ENCODE data around the gene GSE1. TPM values are rescaled to one million over a fixed set of nuclear protein-coding genes. Genes with fewer than 3 reads are reported as not detected.
A peak's percentile ranks its signal among the peaks of the same experiment; 100 is the strongest.

The GSE1 gene
- total and polyA plus RNA-seq, 9 of the 15 experiments (the other 6 are each of a cell fraction or from before 2014, with no cell fraction given), result 12.2 to 244 (median 57.9) TPM

DNA sequence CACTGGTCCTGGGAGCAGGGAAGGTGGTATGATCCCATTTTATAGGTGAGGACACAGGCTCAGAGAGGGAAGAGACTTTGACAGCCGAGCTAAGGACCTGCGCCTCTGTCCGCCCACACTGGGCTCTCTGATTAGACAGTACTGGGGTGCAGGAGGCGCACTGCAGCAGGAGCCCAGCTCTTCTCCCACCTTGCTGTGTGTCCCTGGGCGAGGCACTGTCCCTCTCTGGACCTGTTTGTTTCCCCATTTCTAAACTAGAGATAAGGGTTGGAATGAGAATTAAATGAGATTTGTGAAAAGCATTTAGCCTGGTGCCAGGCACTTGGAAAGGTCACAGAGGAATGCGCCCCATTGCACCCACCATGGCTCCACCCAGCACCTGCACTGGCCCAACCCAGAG, 95.2 kb downstream of the GSE1 start:
- H3K36me3 ChIP-seq (ENCODE audit: control insufficient read depth, insufficient read depth, low read length), result no peaks in the 10 kb centered on the region
- H3K9ac ChIP-seq (ENCODE audit: insufficient read depth in 1 of 2, low read depth in 2 of 2, low read length in 2 of 2), result no peak overlapping the region
- BruUV-seq (replicated peaks), result no TSS peak
- no peaks in the 10 kb centered on the region for H3K9me1 ChIP-seq (ENCODE audit: control insufficient read depth, insufficient read depth, low read length)
- WGBS (ENCODE audit: insufficient coverage, low coverage, missing lambda C conversion rate), result 10% methylated on average over 6 of the region's 6 CpGs
- intact Hi-C loops (cut with micrococcal nuclease), result no loop called here
- no peak overlapping the region for H3K4me3 ChIP-seq
- POLR2A ChIA-PET, result no interaction called here
- no peak overlapping the region for H3K4me2 ChIP-seq (ENCODE audit: insufficient read depth, low read length)
- in situ Hi-C loops (cut with MboI), result no loop called here
- peaks cover 0 to 19% of the 10 kb centered on the region in 2 experiments; a peak in 3 of 5 replicates for H3K4me1 ChIP-seq (replicated peaks in 1 of 2; ENCODE audit: control insufficient read depth in 2 of 2, insufficient read depth in 2 of 2, low read length in 2 of 2)
- H2AFZ ChIP-seq (ENCODE audit: low read depth, low read length), result no peak overlapping the region
- peaks cover 8% of the 10 kb centered on the region; the same call in 1 of the 2 replicates for H4K20me1 ChIP-seq (replicated peaks; ENCODE audit: control insufficient read depth, insufficient read depth, low read length)
- TF ChIP-seq ZFP36 (IDR thresholded peaks at IDR 0.05; ENCODE audit: low read depth, low read length, partially characterized antibody) (peak; percentile 58), NFYB (IDR thresholded peaks at IDR 0.05; ENCODE audit: extremely low read depth, insufficient read length) (no peak)
- DNase-seq (ENCODE audit: extremely low read depth in 1 of 4, low spot score in 3 of 4), result no peak
- FAIRE-seq, result no peak
- ATAC-seq, result no peak
- CTCF ChIA-PET (ENCODE audit: low intra/inter-chr PET ratio), result no interaction called here
- H3K27me3 ChIP-seq (ENCODE audit: control insufficient read depth in 2 of 2, insufficient read depth in 2 of 2, low read length in 2 of 2), result peaks cover 25 to 55% of the 10 kb centered on the region in 2 experiments
- no peak overlapping the region for H3K27ac ChIP-seq (ENCODE audit: extremely low read depth, low read depth, low read length)
- H3K79me2 ChIP-seq (ENCODE audit: control insufficient read depth, insufficient read depth, low read length), result no peaks in the 10 kb centered on the region
- peaks cover 6% of the 10 kb centered on the region for H3K9me3 ChIP-seq (replicated peaks; ENCODE audit: control insufficient read depth, insufficient read depth, low read depth, low read length)

DNA sequence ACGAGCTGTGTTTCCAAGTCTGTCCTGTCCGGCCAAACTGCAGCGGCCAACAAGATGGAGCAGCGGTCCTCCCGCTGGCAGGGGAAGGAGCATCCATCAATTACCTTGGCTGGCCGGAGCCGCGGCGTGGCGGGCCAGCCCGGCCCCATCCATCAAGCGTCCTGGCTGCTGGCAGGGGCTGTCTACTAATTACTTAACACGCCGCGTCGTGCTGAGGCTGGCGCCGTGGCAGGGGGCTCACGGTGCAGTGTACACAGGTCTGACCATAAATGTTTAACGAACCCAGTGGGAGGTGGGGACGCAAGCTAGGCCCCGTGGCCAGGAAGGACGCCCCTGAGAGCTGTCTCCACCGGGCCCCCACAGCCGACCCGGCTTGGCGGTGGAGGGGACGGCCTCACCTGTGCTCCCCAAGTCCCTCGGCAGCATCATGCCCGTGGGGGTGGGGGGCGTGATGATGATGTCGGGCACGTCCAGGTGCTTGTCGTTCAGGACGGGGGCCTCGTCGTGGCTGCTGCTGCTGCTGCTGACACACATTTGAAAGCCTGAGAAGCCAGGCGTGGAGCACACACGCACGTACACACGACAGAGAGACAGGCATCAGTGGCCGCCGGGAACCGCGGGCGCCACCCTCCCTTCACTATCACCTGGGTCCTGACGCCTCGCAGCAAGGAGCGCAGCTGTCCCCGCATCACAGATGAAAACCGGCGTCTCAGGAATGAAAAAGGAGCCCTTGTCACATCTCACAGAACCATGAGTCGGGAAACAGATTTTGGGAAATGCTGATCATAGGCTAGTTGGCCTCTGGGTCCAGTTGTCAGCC, 96.9 kb downstream of the GSE1 start:
- no peak for FAIRE-seq
- POLR2A ChIA-PET, result interaction anchor here (1.8 kb wide), 1 partner anchor 14 kb away, joined by 4 read pairs; no protein-coding TSS in a partner anchor
- ATAC-seq, result no peak; the same call in 2 of the 3 replicates
- peaks cover 25 to 55% of the 10 kb centered on the region in 2 experiments for H3K27me3 ChIP-seq (ENCODE audit: control insufficient read depth in 2 of 2, insufficient read depth in 2 of 2, low read length in 2 of 2)
- CTCF ChIA-PET (ENCODE audit: low intra/inter-chr PET ratio), result no interaction called here
- no peak overlapping the region for H3K27ac ChIP-seq (ENCODE audit: extremely low read depth, low read depth, low read length)
- no peaks in the 10 kb centered on the region for H3K36me3 ChIP-seq (ENCODE audit: control insufficient read depth, insufficient read depth, low read length)
- no peak overlapping the region for H3K4me3 ChIP-seq
- 10% methylated on average over 47 of the region's 53 CpGs for WGBS (ENCODE audit: insufficient coverage, low coverage, missing lambda C conversion rate)
- no peaks in the 10 kb centered on the region for H3K79me2 ChIP-seq (ENCODE audit: control insufficient read depth, insufficient read depth, low read length)
- H4K20me1 ChIP-seq (replicated peaks; ENCODE audit: control insufficient read depth, insufficient read depth, low read length), result peaks cover 8% of the 10 kb centered on the region; the same call in 1 of the 2 replicates
- H2AFZ ChIP-seq (ENCODE audit: low read depth, low read length), result no peak overlapping the region
- no TSS peak for BruUV-seq (replicated peaks)
- H3K4me1 ChIP-seq (replicated peaks in 1 of 2; ENCODE audit: control insufficient read depth in 2 of 2, insufficient read depth in 2 of 2, low read length in 2 of 2), result peaks cover 0 to 18% of the 10 kb centered on the region in 2 experiments; a peak in 3 of 5 replicates
- H3K4me2 ChIP-seq (ENCODE audit: insufficient read depth, low read length), result no peak overlapping the region
- in situ Hi-C loops (cut with MboI), result loop anchor here (10.0 kb wide), 1 partner anchor 285 kb away; no protein-coding TSS in a partner anchor
- TF ChIP-seq HMGN3 (IDR thresholded peaks at IDR 0.05; ENCODE audit: borderline replicate concordance, extremely low read depth, insufficient read length, low read depth, low read length) (peak; percentile 25), POLR2AphosphoS2 (IDR thresholded peaks at IDR 0.05; ENCODE audit: low read length) (no peak), NFE2 (IDR thresholded peaks at IDR 0.05; ENCODE audit: low read depth) (no peak)
- peaks cover 6% of the 10 kb centered on the region for H3K9me3 ChIP-seq (replicated peaks; ENCODE audit: control insufficient read depth, insufficient read depth, low read depth, low read length)
- DNase-seq (ENCODE audit: extremely low read depth in 1 of 4, low spot score in 3 of 4), result no peak
- H3K9me1 ChIP-seq (ENCODE audit: control insufficient read depth, insufficient read depth, low read length), result no peaks in the 10 kb centered on the region
- intact Hi-C loops (cut with micrococcal nuclease), result loop anchor here (10.0 kb wide), 1 partner anchor 135 kb away; no protein-coding TSS in a partner anchor
- H3K9ac ChIP-seq (ENCODE audit: insufficient read depth in 1 of 2, low read depth in 2 of 2, low read length in 2 of 2), result peak overlapping the region in 1 of 2 experiments; percentile 23; a peak in 1 of 4 replicates
